IPS-18a (cell line): ENCODE results near the gene MRPS27.
A peak's percentile ranks its signal among the peaks of the same experiment; 100 is the strongest.

Experiments
- H3K27ac ChIP-seq: one replicate; pipeline ENCODE4 v1.5.1; 2013; ENCODE audit warnings: low read length
- H3K27me3 ChIP-seq: one replicate; pipeline ENCODE4 v1.6.1; 2013; ENCODE audit warnings: mild to moderate bottlenecking, low read length; ENCODE audit not compliant: control insufficient read depth, insufficient read depth
- H3K36me3 ChIP-seq: one replicate; pipeline ENCODE4 v1.6.1; 2013; ENCODE audit warnings: low read depth, low read length; ENCODE audit not compliant: control insufficient read depth
- H3K4me1 ChIP-seq: one replicate; pipeline ENCODE4 v1.6.1; 2013; ENCODE audit warnings: low read depth, low read length; ENCODE audit not compliant: control insufficient read depth
- H3K4me3 ChIP-seq: one replicate; pipeline ENCODE4 v1.5.1; 2013; ENCODE audit warnings: low read length
- H3K9ac ChIP-seq: one replicate; pipeline ENCODE4 v1.6.1; 2013; ENCODE audit warnings: mild to moderate bottlenecking, low read length, moderate library complexity
- H3K9me3 ChIP-seq: one replicate; pipeline ENCODE4 v1.6.1; 2013; ENCODE audit warnings: low read depth, low read length; ENCODE audit not compliant: control insufficient read depth

Gene MRPS27

DNA sequence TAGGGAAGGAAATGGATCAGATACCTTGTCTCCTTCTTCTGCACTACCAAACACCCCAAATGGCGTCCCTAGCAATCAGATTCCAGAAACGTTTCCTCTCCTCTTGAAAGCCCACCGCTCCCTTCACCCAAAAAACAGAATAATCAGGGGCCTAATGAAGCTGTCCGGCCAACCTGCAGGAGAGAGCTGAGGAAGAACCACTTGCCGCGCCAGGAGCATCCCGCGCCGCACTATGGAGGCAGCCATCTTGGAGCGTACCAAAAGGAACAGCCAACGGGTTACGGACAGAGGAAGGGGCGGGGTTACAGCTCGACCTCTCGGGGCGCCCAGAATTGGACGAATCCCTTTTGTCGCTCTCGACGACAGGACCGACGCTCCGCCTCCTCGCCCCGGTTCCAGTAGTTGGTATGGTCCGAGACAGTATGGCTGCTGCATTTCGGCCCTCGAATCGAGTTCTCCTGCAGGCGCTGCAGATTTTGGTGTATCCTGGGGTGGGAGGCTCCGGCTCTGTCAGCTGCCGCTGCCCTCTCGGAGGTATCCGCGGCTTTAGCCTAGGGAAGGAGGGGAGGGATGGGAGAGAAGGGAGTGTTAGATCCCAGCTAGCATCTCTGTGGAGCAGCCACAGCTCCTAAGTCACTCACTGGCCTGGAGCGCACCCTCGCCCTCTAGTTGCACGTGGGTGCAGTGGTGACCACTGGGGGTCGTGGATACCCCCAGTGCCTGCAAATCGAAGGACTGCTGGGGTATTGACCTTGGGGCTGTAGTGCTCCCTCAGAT lies at the start of gene MRPS27, which contains the start of gene PTCD2:
TSS of gene MRPS27 (minus strand) at position 265 of the 777 bp plus-strand sequence. CDS start at position 246, 19 bp downstream.
TSS of gene PTCD2 (plus strand) at position 398 of the 777 bp plus-strand sequence. CDS start at position 408, 10 bp downstream.
- H3K27ac ChIP-seq, result peak within 1 kb of the TSS; percentile 99
- H3K9me3 ChIP-seq, result no peaks in the 10 kb centered on the region
- peak within 1 kb of the TSS; percentile 98 for H3K9ac ChIP-seq
- peak within 1 kb of the TSS; percentile 100 for H3K4me3 ChIP-seq
- H3K27me3 ChIP-seq, result no peaks in the 10 kb centered on the region
- H3K36me3 ChIP-seq, result peaks cover 3% of the 10 kb centered on the region
- peaks cover 5% of the 10 kb centered on the region for H3K4me1 ChIP-seq

DNA sequence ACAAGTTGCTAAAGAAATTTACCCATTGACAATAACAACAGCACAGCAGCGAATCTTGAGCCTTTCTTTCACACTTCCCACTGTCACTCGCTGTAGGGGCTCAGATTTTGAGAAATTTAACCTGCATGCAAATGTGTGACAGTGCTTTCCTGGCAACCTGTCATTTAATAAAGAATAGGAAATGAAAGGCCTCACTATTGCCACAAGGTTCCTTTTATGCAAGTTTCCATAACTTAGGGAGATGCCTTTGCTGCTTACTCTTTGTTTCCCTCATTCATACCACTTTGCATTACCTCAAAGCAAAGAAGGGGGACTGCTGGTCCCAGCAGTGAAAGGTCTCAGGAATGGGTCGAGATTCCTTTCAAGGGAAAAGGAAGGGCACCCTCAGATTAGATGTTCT lies 49.7 kb upstream of the MRPS27 start:
- Histone ChIP-seq H3K4me1 (peaks cover 8% of the 10 kb centered on the region), H3K27ac (no peak overlapping the region), H3K27me3 (no peaks in the 10 kb centered on the region), H3K9ac (no peak overlapping the region), H3K9me3 (no peaks in the 10 kb centered on the region), H3K4me3 (no peak overlapping the region), H3K36me3 (no peaks in the 10 kb centered on the region)

DNA sequence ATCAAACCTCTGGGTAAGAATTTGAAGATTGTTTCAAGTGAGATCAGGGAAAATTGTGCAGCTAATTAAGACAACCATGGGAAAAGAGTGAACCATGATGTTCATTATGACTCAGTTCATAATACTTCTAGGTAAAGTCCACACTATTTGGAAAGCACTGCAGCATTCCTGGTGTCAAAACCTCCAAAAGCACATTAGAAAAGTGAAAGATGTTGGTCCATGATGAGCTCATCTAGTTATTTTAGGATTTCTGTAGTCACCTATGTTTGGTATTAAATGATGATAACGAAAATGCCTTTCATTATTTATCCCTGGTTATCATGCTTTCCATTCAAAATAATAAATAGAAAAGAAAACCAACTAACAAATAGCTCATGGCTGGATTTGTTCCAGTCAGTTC lies 49.3 kb upstream of the MRPS27 start:
- H3K36me3 ChIP-seq, result no peaks in the 10 kb centered on the region
- H3K27ac ChIP-seq, result no peak overlapping the region
- no peaks in the 10 kb centered on the region for H3K9me3 ChIP-seq
- H3K4me1 ChIP-seq, result peaks cover 8% of the 10 kb centered on the region
- no peak overlapping the region for H3K9ac ChIP-seq
- H3K4me3 ChIP-seq, result no peak overlapping the region
- no peaks in the 10 kb centered on the region for H3K27me3 ChIP-seq

- H3K27ac ChIP-seq, result no peak overlapping the region
- H3K9me3 ChIP-seq, result no peaks in the 10 kb centered on the region
- peaks cover 11% of the 10 kb centered on the region for H3K4me1 ChIP-seq
- H3K36me3 ChIP-seq, result no peaks in the 10 kb centered on the region
- no peak overlapping the region for H3K9ac ChIP-seq
- no peaks in the 10 kb centered on the region for H3K27me3 ChIP-seq
- no peak overlapping the region for H3K4me3 ChIP-seq
These were observed 48.2 kb upstream of the MRPS27 start for GRCh38 chr5:72368271-72368670.

- no peak overlapping the region for H3K4me3 ChIP-seq
- no peaks in the 10 kb centered on the region for H3K27me3 ChIP-seq
- no peak overlapping the region for H3K9ac ChIP-seq
- no peak overlapping the region for H3K27ac ChIP-seq
- peaks cover 18% of the 10 kb centered on the region for H3K4me1 ChIP-seq
- H3K36me3 ChIP-seq, result peaks cover 5% of the 10 kb centered on the region
- H3K9me3 ChIP-seq, result no peaks in the 10 kb centered on the region
These were observed 46.4 kb upstream of the MRPS27 start for GRCh38 chr5:72366324-72366976.

GRCh38 chr5:72364951-72365350 lies 44.9 kb upstream of the MRPS27 start:
- Histone ChIP-seq H3K36me3 (peaks cover 9% of the 10 kb centered on the region), H3K27me3 (no peaks in the 10 kb centered on the region), H3K9me3 (no peaks in the 10 kb centered on the region), H3K9ac (no peak overlapping the region), H3K4me1 (peaks cover 18% of the 10 kb centered on the region), H3K4me3 (no peak overlapping the region), H3K27ac (no peak overlapping the region)

GRCh38 chr5:72364171-72364570 lies 44.1 kb upstream of the MRPS27 start:
- Histone ChIP-seq H3K27me3 (no peaks in the 10 kb centered on the region), H3K9me3 (no peaks in the 10 kb centered on the region), H3K27ac (no peak overlapping the region), H3K4me3 (no peak overlapping the region), H3K4me1 (peaks cover 13% of the 10 kb centered on the region), H3K36me3 (peaks cover 17% of the 10 kb centered on the region), H3K9ac (no peak overlapping the region)

- H3K4me3 ChIP-seq, result no peak overlapping the region
These were observed 43.2 kb upstream of the MRPS27 start for GRCh38 chr5:72363166-72363802.

DNA sequence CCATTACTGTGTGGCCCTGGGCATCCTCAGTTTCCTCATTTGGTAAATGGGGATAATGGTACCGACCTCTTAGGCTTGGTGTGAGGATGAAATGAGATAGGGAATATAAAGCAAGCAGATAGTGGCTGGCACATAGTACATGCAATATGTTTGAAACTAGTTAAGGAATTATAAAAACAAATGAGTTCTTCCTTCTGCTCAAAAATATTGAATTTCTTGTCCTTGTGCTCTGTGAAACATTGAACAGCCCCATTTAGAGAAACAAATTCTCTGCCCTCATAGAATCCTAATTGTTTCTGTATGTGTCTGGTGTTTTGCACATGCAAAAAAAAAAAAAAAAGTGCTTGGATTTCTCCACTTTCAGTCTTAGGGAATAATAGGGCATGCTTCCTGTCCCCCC lies 39.8 kb upstream of the MRPS27 start:
- Histone ChIP-seq H3K9ac (no peak overlapping the region), H3K9me3 (no peaks in the 10 kb centered on the region), H3K4me3 (no peak overlapping the region), H3K36me3 (peaks cover 21% of the 10 kb centered on the region), H3K27me3 (no peaks in the 10 kb centered on the region), H3K4me1 (peaks cover 10% of the 10 kb centered on the region), H3K27ac (no peak overlapping the region)

More at GRCh38 chr5:72363166-72363802, 43.2 kb upstream of the MRPS27 start:
- Histone ChIP-seq H3K27me3 (no peaks in the 10 kb centered on the region), H3K4me1 (peaks cover 13% of the 10 kb centered on the region), H3K36me3 (peaks cover 21% of the 10 kb centered on the region), H3K9me3 (no peaks in the 10 kb centered on the region), H3K27ac (peak overlapping the region; percentile 69), H3K9ac (peak overlapping the region; percentile 8)

GRCh38 chr5:72358925-72359324 lies 38.9 kb upstream of the MRPS27 start:
- Histone ChIP-seq H3K4me1 (peaks cover 10% of the 10 kb centered on the region), H3K9me3 (no peaks in the 10 kb centered on the region), H3K4me3 (no peak overlapping the region), H3K27me3 (no peaks in the 10 kb centered on the region), H3K27ac (no peak overlapping the region), H3K9ac (no peak overlapping the region), H3K36me3 (peaks cover 21% of the 10 kb centered on the region)

GRCh38 chr5:72356361-72356760 lies 36.3 kb upstream of the MRPS27 start:
- H3K4me1 ChIP-seq, result no peaks in the 10 kb centered on the region
- no peaks in the 10 kb centered on the region for H3K9me3 ChIP-seq
- no peaks in the 10 kb centered on the region for H3K27me3 ChIP-seq
- H3K4me3 ChIP-seq, result no peak overlapping the region
- no peak overlapping the region for H3K9ac ChIP-seq
- no peak overlapping the region for H3K27ac ChIP-seq
- peaks cover 15% of the 10 kb centered on the region for H3K36me3 ChIP-seq
